SH-SY5Y (cell line): ENCODE data around the gene DDC.

Experiments used
- GATA2 ChIP-seq: IDR thresholded peaks from 2 replicates; pipeline ENCODE4 v1.6.1; 2011; ENCODE audit warnings: mild to moderate bottlenecking, low read depth, low read length
- GATA3 ChIP-seq: IDR thresholded peaks from 2 replicates; pipeline ENCODE4 v1.6.1; 2011; ENCODE audit warnings: low read depth, mild to moderate bottlenecking, low read length, moderate library complexity

GRCh38 chr7:50565559-50565916, 333 bp upstream of the DDC start:
- TF ChIP-seq GATA2 (no peak), GATA3 (no peak)
